Right hindlimb (tissue), 1 donor: ENCODE measurements around the gene ATP8A2.
"Not testable (repeated sequence)": the region's sequence is repeated elsewhere in the genome, so short reads cannot be mapped to it uniquely, and the experiment has no call there.

Experiments
- DNase-seq: peaks from one replicate; pipeline ENCODE4 v3.0.0-alpha.2; 2018

ATP8A2 gene

GRCh38 chr13:25939961-25940687, 568.4 kb downstream of the ATP8A2 start:
- DNase-seq: no peak

DNA sequence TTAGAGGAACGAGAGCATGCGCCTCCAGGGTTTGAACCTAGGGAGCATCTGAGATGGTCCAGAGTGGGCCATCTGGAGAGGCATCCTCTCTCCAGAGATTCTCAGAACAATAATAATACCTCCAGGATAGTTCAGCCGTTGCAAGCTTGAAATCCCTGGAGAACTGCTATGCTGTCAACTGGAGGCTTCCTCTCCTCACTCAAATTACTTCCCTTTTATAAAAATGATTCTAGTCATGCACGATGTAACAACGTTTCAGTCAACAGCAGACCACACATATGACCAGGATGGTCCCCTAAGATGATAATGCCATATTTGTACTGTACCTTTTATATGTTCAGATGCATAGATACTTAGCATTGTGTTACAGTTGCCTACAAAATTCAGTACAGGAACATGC, 571.3 kb downstream of the ATP8A2 start:
- DNase-seq: no peak

DNA sequence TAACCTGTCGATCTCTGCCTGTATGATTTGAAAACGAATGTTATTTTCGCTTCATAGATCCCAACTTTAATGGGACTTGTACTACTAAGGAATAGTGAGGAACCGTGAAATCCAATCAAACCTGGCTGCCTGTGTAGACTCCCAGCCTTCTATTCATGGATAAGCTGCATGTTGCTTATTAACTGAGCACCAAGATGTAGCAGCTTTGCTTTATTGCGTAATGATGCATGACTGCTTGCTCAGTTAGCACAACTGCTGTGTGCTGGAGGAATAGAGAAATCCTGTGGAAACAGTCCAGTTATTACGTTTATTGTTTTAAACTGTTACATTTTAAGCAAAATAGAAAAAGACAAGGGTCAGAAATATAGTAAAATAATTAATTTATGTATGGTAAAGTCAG, 571.9 kb downstream of the ATP8A2 start:
- DNase-seq: peak; percentile 6

- DNase-seq: peak; percentile 56
Observed at GRCh38 chr13:25945596-25945995, 573.8 kb downstream of the ATP8A2 start.

- DNase-seq: no peak
Observed at GRCh38 chr13:25946321-25946720, 574.5 kb downstream of the ATP8A2 start.

GRCh38 chr13:25948910-25949309, 577.1 kb downstream of the ATP8A2 start:
- DNase-seq: peak; percentile 7

DNA sequence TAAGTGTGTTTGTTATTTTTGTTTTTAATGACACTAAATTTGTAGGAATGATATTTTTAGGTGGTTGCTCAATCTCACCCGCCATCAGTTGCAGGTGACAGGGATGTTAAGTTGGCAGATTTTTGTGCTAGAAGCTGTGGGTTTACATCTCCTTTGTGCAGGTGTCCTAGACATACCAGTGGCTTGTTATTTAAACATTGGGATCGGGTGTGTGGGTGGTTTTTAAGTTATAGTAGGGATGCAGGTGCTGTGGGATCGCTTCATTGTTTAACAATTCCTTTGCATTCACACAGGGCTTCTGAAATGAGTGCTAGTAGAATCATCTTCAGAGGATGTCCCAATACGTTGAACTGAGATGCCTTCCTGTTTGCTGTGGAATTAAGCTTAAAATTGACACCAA, 580.1 kb downstream of the ATP8A2 start:
- no peak for DNase-seq

- DNase-seq: peak; percentile 1
Observed at GRCh38 chr13:25954080-25954479, 582.3 kb downstream of the ATP8A2 start.

- DNase-seq: not testable (repeated sequence)
Observed at GRCh38 chr13:25954943-25955342, 583.2 kb downstream of the ATP8A2 start.

- no peak for DNase-seq
Observed at GRCh38 chr13:25958986-25959385, 587.2 kb downstream of the ATP8A2 start.

DNA sequence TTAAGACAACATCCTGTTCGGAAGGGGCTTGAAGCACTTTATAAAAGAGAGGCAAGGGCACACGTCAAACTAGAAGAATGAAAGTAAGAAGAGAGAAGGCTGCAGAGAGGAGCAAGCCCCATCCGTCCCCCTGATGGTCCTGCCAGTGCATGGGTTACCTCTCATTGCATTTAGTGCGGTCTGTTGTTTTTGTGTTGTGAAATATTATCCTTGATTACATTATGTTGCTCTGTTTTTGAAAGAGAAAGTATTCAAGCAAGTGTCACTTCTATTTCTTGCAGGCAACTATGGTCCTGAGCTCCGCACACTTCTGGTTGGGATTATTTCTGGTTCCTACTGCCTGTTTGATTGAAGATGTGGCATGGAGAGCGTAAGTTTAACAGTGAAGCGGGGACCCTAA, 589.5 kb downstream of the ATP8A2 start:
- DNase-seq: no peak

- DNase-seq: no peak
Observed at GRCh38 chr13:25963674-25964073, 591.9 kb downstream of the ATP8A2 start.

DNA sequence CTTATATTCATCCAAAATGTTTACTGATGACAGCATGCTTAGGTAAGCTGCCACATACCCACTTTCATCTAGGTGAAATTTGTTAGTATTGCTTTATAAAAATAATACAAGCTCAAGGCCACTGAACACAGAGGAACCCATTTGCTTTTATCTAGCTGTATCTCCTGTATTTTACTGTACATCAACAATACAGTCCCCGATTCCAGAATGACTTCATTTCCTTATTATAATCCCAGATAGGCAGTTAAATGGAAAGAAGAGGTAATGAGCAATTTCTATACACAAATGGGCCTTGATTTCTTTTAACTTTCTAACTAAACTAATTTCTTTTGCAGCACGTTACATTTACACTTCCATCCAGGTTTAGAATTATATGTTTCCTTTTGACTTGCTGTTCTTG, 593.8 kb downstream of the ATP8A2 start:
- DNase-seq: no peak

- no peak for DNase-seq
Observed at GRCh38 chr13:25966086-25966485, 594.3 kb downstream of the ATP8A2 start.

DNA sequence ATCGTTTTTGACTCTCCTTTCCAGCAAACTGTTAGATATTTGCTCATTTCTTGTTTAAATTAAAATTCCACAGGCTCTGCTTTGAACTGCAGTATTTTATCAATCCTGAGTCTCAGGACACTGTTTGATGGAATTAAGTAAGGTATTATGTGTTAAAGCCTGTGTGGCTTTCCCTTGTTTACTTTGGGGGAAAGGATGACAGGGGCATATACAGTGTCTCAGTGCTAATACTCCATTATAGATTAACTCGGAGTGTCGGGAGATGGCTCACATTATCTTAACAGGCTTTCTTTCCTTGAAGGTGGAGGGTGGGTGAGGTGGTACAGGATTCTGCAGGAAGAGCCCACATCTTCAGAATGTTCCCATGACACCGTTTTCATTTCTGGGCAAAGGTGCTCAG, 595.4 kb downstream of the ATP8A2 start:
- no peak for DNase-seq

DNA sequence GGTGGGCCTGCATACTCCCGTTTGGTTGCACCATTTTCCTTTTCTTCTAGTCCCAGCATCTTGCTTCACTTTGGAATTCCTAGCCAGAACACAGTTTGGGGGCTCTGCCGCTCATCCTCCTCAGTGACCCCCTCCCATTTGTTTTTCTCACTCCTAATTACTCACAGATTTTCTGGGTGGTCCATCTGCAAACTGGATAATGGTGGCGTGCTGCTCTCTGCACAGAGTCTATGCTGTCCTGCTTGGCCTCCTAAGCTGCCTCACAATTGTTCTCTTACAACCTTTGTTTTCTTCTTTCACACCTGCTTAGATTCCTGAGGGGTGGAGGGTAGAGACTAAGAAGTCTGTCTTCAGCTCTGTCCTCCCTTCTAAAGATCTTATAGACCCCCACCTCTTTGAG, 599.3 kb downstream of the ATP8A2 start:
- no peak for DNase-seq

DNA sequence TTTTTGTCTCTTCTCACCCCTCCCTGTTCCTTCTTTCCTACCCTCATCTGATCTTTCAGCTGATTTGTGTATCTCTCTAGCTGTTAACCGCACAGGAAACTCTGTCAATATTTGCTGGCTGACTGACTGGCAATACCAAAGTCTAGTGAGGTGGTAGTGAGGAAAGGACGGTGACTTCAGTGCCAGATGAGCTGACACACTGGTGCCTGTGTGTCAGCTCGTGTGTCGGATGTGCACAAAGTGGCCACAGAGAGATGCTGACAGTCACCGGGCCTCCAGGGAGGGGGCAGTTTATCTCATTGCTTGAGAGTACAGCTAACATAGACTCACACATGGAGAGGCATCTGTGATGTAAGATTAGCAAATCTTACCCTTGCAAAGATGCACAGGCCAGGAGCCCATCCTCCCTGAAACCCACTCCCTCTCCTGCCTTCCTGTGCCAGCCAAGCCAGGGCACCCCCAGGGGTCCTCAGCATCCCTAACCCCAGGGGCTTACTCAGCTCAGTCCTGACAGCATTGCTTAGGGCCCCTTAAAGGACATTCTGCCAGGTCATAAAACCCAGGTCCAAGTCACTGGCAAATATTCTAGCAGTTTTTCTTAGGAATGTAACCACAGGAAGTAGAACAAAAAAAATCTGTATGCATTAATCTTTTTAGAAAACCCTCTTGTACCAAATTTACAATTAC, 599.8 kb downstream of the ATP8A2 start:
- no peak for DNase-seq

DNA sequence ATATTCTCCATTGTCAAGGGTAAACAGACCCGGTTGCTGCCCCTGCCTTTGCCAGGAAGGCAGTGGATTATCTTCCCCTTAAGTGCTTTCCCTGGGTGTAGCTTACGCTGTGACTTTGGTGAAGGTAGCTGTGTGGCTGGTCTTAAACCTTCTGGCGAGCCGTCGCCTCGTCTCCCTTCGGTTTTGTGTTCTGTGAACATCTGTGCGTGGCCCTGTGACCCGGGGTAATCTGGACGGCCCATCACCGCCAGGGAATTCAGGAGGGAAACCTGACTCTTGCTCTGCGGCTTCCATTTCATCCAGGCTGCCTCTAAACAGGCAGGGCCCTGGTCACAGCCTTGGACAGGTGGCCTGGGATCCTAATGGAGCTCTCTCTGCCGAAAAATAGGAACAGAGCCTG, 601.3 kb downstream of the ATP8A2 start:
- no peak for DNase-seq

DNA sequence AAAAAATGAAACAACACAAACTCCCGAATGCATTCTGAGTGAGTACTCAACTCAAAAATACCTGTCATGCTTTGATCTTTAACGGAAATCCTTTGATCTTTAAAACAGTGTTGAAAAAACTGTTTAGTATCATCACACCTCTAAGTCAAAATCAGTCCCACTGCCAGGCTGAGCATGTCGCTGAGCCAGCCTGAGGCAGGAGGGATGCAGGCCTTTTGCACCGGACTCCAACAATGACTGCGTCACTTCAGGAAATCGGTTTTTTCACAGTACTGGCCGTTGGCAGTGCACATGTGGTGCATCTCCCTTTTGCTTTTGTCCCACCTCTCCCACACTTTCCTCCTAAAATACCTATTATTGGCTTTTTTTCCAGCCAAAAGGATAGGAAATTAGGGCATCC, 601.8 kb downstream of the ATP8A2 start:
- DNase-seq: no peak

DNA sequence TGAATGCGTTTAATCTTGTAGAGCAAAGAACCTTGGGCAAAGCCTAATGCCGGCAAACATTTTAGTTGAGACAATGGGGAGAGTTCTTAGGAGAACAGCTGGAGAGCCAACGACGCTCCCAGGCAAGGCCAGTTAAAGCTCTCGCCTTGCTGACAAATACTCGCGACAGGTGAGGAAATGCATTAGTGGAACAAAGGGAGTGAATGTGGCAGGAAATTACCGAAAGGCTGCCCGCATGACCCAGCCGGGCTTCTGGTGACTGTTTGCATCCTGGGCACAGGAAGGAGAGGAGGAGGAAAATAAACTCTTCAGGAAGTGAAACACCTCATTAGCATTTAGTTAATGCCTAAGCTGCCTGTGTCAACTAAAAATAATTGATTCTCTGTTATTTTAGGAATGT, 605.4 kb downstream of the ATP8A2 start:
- DNase-seq: no peak

DNA sequence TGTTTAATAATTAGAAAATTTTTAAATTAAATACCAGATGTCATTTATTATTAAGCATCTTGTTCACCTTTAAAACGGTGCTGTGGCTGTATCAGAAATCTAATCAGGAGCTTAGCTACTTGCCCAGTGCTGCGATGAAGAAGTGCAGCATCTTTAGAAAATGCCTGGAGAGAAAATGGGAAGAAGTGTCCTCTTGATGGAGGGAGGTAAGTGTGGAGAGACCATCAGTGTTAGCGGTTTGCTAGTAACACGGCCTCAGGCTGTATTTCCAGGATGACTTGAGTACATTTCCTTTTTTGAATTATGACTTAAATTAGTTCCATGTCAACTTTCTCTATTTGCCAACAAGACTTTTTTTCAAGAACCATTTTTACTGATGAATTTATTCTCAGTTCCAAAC, 605.9 kb downstream of the ATP8A2 start:
- no peak for DNase-seq

DNA sequence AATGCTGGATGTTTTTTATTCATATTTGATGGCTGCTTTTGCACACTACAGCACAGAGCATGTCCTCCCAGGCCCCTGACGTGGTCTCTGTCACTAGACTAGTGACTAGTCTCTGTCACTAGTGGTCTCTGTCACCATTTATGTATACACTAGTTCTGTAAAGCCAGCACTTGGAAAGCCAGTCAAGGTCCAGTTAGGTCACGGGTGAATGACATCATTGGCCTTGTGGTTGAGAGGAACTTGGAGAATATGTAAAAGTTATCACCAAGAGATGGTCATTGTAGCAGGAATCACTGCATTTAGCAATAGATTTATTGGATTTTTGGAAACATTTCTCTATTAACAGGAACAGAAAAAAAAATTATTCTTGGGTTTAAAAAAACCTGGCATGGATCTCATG, 607.2 kb downstream of the ATP8A2 start:
- no peak for DNase-seq

- no peak for DNase-seq
Observed at GRCh38 chr13:25979371-25979770, 607.6 kb downstream of the ATP8A2 start.

DNA sequence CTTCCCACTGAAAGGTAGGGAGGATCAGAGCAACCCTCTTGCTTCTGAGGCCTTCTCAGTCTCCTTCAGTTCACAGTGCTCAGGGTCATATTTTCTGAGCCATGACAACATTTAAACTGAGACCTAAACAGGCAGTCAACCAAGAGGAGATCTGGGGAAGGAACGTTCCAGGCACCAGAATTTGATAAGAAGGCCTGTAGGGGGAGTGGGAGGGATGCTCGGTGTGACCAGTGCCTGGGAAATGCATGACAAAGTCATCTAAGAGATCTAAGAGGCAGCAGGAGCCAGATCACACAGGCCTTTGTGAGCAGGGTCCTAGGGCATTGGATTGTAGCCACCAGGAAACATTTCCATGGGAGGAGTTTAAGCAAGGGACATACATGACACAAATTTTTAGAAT, 608.5 kb downstream of the ATP8A2 start:
- no peak for DNase-seq

DNA sequence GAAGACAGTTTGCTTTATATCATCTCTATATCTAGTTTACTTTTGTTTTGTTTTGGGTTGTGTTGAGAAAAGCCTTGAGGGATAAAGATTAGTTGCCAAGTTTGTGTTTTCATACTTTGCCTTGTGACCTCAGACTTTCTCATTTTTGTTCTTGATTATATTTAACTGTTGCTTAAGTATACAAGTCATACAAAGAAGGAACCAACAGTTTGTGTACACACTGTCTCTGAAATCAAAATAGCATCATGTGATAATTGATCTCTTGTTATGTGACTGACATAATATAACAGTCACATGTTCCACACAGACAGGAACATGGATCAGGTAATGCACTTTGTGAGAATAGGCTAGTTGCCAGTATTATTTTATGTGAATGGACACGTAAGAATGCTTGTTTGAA, 609.3 kb downstream of the ATP8A2 start:
- DNase-seq: no peak
